ENCODE results near the gene MARK2.

MARK2 gene

DNA sequence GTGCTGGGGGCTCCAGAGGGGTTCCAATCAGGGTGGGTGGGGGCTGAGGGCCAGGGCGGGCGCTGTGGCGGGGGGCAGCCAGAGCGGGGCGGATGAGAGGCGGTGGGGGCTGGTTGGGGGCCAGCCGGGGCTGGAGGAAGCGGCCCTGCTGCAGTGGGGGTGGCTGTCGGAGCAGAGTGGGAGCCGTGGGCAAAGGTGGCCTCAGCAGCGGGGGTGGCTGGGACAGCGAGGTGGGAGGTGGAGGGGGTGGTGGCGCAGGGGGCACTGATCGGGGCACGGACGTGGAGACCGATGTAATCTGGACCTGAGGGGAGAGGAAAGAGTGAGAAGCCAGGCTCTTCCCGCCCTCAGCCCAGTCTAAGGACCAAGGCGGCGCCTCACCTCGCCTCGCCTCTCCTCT, 73.0 kb downstream of the MARK2 start:
- DNase-seq = no peak

DNA sequence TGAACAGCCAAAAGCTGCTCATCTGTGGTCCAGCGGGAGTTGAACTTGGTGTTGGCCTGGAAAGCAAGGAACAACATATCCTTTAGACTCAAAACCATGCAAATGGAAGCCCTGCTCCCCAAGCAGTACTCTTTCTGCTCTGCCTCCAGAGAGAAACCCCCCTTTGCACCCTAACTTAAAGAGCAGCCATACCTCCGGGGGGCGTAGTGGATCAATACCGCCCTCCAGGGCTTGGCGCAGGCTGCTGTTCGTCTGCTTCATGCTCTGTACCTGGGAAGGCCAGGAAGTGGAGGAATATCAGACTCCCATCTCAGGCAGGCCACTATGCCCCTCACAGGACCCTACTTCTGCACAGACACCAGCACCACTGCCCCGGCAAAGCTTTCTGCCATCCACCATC, 73.8 kb downstream of the MARK2 start:
- DNase-seq = no peak

DNA sequence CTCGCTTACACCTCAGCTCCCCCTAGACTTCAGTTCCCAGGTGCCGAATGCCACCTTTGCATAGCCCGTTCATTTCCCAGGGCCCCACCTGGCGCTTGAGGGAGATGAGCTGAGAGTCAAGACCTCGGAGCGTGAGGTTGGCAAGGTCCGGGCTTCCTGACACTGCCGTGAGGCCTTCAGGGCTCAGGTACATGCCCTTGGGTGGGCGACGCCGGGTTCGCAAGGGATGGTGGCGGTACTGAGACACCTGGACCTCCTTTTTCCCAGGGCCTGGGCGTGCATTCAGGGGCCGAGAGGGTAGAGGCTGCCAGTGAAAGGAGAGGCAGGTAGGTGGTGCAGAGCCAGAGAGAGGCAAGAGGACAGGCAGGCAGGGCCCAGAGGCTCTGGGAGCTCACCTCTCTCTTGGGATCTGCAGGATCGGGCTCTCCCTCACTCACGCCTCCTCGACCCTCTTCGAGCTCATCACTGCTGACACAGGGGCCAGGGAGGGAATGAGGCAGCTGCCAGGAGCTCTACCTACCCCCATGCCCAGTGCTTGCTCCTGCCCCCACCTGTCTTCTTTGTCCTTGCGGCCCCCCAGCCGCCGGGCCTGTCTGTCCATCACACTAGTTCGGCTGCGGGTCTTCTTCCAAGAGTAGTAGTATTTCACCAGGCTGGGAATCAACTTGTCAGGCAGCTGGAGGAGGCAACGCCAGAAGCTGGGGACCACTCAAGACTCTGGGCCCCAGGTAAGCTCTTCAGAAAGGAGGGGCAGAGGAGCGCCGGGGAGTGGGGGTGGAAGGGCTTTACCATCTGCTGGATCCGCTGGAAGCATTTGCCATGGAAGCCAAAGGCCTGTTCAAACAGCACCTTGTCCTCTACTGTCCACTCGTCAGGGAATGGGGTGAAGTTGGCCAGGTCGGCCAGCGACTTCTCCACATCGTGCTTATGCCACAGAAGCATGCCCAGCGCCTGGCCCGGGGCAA, 75.2 kb downstream of the MARK2 start:
- no peak for DNase-seq

DNA sequence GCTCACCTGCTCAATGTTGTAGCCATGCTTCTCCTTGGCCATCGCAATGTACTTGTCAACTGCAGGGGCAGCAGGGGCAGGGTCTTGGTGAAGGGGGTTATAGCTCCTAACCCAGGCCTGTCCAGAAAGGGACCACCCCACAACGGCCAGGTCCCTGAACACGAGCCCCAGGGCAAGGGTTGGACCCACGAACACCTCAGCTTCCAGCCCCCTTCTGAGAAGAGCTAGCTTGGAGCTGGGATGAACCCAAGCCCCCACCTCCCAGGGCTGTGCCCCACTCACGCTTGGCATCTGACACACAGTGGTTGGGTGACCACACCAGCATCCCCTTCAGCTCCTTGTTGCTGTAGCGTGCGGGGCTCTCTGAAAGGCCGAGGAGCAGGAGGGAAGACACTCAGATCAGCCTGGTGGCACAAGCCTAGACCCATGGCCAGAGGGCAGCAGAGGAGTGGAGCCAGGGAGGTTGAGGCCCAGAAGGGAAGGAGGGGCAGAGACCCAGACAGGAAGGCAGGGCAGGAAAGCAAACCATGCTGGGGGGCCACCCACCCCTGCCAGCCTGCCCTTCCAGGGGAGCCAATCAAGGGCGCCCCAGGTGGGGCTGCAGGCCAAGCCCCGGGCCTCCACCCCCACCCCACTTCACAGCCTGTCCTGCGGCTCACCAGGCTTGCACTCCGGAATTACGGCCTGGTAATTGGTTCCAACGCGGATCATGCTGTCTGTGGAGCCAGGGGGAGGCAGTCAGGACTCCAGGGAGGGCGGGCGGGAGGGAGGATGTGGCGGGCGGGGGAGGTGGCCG, 76.2 kb downstream of the MARK2 start:
- DNase-seq = no peak

GRCh38 chr11:63915961-63916836, 77.3 kb downstream of the MARK2 start:
- peak in 3 of 6 experiments; percentile 7 to 17 (median 17) for DNase-seq

- DNase-seq = peak; percentile 32 to 56 (median 43)
Observed at GRCh38 chr11:63916837-63917691, 78.2 kb downstream of the MARK2 start, which contains the start of gene RCOR2. RCOR2 (minus strand) TSS chr11:63917164; CDS start chr11:63916456, 708 bp downstream.

DNA sequence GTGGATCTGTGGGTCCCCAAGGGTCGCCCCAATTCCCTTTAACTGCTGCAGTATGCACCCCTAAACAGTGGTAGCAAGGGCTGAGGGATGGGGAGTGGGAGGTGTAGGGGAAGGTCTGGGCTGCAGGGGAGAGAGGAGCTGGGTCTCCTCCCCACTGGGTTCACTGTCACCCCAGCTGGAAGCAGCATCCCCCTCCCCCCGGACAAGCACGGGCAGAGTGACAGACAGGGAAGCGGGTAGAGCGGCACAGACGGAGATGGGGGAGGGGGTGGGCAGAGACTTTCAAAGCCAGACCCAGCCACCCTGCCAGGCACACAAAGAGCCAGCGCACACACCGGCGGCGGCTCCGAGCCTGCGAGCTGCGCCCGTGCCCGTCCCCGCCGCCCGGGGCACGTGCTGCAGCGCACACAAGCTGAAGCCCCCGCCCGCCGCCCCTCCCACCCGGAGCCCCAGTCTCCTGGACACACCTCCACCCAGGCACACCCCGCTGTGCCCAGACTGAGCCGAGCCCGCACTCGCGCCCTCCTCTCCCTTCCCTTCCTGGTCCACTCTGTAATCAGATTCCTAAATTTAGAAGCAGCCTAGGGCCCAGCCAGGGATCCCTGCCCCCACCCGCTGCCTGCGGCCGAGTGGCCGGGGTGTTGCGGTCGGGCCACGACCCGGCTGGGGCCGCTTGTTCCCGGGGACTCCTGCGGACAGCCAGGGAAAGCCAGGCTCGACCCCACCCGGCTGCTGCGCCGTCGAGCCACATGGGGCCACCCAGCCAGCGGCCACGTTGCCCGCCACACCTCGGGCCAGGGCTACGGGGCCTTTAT, 79.0 kb downstream of the MARK2 start:
- peak in 4 of 6 experiments; percentile 23 to 63 (median 32) for DNase-seq

DNA sequence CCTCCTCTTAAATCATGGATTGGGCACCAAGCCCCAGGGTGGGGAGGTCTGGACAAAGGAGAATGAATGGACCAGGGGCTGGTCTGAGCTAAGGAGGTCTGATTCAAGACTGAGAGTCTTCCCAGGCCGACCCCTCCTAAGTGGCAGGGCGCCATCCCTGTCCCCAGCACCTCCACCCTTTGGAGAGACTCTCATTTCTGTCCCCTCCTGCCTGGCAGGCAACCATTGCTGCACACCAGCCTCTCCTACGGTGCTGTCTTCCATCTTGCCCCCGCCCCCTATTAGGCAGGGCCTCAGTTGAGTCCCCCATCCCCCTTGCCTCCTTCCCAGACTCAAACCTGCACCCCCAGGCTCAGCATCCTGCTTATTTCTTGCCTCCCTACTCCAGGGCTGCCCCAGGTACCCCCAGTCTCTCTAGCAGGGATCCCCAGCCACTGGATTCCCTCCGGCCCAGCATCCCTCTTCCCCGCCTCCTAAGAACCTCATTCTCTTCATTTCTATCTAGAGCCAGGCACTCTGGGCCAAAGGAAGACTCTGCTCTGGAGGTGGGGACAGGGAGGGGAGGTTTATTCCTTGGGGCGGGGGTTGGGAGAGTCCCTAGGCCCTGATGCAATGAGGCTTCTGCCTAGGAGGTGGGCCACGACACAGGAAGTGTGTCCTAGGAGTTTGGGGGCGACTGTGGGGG, 79.7 kb downstream of the MARK2 start:
- DNase-seq = no peak

DNA sequence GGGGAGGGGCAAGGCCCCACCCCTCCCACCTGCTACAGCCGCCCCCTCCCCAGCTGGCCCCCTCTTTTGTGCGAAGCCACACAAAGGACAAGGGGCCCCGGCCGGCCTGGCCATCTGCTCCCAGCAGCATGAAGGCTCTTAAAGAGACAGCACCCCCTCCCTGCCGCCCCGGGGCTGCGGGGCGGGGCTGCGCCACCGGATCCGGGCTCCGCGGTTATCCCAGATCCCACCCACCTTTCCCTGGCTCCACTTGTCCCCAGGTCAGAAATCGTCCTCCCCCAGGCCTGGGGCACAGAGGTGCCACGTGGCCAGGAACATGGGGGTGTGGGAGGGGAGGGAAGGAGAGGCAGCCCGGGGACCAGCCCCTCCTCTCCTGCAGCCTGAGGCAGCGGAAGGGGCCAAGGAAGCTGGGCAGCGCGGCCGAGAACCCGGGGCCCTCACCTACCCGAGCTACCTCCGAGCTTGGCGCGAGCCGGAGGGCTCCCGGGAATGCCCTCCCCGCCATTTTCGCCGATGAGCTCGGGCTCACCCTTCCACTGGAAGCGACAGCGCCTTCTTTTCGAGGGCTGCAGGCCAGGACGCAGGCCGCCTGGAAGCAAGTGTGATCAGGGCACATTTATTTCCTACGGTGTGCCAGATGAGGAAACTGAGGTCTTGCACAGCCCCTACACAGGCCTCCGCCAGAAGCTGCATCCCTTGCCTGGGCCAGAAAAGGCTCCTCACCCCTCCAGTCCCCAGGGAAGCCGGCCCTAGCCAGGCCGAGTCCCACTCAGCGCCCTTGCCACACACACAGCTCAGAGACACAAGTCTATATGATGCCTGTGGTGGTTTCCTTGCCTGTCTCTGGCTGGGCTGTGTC, 80.6 kb downstream of the MARK2 start:
- peak in 1 of 6 experiments; percentile 18 for DNase-seq

DNA sequence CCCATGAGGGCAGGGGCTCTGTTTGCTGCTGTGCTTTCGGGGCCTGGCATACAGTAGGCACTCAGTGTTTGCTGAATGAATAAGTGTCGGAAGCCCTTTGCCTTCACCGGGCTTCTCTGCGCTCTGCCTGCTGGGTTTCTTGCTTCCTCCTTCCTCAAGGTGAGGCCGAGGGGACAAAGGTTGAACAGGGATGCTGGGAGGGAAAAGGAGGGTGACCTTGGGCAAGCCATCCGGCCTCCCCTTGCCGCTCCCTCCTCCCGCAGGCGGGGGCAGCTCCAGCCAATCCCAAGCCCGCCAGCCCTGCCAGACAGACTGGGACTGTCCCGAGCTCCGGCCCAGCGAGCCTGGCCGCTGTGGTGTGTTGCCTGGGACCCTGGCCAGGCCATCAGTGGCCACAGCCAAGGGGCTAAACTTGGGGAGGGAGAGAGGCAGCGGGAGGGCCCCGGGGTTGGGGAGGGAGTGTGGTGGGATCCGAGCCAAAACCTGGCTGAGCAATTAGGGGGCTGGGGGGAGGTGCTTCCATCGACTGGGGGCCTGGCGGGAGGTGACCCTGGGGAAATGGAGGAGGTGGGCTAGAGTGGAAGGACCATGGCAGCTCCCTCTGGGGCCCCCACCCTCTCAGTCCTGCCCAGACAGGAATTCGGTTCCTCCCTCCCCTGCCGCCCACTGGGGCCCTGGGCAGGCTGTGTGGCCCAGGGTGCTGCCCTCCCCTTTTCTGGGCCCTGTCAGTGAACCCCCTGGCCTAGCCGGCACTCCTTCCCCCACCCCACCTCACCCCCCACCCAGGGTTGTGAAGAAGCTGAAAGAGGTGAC, 81.4 kb downstream of the MARK2 start:
- peak in 1 of 6 experiments; percentile 6 for DNase-seq

DNA sequence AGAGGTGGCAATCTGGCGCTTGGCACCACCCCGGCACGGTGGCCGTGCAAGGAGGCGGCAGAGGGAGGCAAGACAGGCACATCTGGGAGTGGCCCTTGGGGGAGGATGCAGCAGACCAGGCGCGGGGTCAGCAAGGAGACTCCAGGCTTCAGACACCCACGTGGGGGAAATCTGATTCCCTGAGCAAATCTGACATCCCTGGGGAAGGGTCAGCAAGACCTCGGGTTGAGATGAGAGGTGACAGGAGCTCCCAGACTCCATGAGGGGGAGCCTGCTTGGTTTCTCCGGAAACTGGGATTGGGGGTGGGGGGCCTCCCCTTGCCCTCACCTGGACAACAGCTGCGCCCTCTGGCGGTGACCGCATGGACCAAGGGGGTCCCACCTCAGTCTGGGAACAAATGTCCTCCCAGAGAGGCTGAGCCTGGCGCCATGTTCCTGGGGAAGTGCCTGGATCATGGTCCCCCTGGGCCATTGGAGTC, 82.1 kb downstream of the MARK2 start:
- DNase-seq = peak in 2 of 6 experiments; percentile 10 to 14

- DNase-seq = no peak
Observed at GRCh38 chr11:63922673-63923192, 83.8 kb downstream of the MARK2 start.

GRCh38 chr11:63923319-63923718, 84.4 kb downstream of the MARK2 start:
- DNase-seq = no peak

GRCh38 chr11:63929616-63930015, 90.7 kb downstream of the MARK2 start:
- no peak for DNase-seq

DNA sequence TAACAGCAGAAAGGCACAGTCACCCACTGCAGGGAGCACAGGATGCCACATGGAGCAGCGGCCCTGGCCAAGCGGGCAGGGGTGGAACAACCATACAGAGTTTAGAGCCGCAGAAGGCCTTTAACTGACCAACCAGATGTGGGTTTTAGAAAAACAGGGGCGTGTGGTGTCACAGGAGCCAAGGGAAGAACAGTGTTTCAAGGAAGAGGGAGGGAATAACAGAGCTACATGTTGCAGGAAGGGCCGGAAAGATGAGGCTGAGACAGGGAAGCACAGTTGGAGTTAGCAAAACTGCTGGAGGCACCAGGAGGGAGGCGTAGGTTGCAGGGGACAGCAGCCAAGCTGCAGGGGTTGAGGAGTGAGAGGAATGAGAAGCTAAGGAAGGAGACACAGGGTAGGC, 92.1 kb downstream of the MARK2 start:
- DNase-seq = no peak

DNA sequence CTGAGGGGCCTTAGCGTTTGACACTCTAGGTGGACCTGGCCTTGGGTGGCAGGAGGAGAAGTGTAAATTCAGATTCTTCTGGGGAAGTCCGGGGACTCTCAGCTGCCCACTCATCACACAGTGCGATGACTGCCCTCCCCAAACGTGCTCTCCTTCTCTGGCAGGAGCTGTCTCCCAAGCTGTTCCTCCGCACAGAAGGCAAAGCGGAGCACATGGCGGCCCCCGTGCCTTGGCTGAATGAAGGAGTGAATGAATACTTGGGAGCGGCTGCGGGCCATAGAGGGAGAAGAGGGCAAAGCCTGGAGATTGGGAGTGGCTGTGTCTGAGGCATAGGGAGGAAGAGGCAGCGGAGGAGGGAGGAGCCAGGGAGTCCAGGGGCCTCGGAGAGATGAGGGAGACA, 93.0 kb downstream of the MARK2 start:
- DNase-seq = no peak

DNA sequence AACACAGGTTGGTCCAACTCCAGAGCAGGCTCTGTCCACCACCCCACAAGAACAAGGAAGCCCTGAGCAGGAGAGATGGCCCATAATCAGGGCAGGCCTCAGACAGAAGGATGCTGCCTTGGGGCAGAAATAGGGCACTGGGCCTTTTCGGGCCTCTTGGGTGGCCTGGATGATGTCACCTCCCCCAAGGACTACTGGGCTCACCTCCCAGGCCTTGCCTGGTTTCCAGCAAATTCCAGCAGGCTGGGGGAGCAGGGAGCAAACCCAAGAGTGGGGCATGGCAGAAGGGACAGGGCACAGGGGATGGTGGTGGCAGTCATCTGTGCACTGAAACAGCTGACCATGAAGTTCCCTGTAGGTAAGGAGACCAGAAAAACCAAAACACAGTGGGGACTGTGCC, 94.5 kb downstream of the MARK2 start:
- DNase-seq = no peak
